Spleen (tissue), 7 donors: ENCODE measurements around the gene MIPEP.

Experiments used
- POLR2A ChIP-seq, 3 donors: fragments of 450-650 bp; IDR thresholded peaks; one replicate each; pipeline ENCODE4 v1.5.1; 2017; ENCODE audit warnings: antibody characterized with exemption in 3 of 3, mild to moderate bottlenecking in 1 of 3
- TF ChIP-seq, protein P1 (sequence below), 11 experiments: fragments of 200-600 bp in 7 of 11; fragments of 450-650 bp in 4 of 11; sonication (generic) in 4 of 11; IDR thresholded peaks in 8 of 11; conservative IDR thresholded peaks in 3 of 11; 1 replicate in 7 of 11; 2 replicates in 4 of 11; pipeline versions ENCODE4 v1.4.0 to v1.8.0; 2016 to 2021; ENCODE audit warnings: antibody characterized with exemption in 11 of 11, inconsistent platforms in 4 of 11, mild to moderate bottlenecking in 1 of 11
- donor health status: DM: no; HTN: no; CAD: no; lungs with moderate emphysema.
- donor health status: DM: no; HTN: no; CAD: no.
- donor health status: DM: no; HTN: no; CAD: no.

DNA sequence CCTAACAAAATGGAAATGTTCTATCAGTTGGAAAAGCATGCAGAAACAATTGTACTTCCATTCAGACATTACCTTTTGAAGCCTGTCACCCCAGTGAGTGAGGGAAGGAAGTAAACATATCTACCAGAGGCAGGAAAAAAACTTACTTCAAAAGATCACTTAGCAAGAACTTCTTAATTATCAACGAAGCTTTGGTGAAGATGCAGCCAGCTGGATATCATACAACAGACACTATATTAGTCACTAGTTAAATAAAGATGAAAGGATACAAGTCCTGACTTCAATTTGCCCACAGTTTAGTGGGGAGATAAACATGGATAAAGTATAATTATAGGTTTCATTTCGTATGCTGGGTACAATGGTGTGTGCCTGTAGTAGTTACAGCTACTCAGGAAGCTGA lies 170.2 kb downstream of the MIPEP start:
- TF ChIP-seq, protein P1, sequence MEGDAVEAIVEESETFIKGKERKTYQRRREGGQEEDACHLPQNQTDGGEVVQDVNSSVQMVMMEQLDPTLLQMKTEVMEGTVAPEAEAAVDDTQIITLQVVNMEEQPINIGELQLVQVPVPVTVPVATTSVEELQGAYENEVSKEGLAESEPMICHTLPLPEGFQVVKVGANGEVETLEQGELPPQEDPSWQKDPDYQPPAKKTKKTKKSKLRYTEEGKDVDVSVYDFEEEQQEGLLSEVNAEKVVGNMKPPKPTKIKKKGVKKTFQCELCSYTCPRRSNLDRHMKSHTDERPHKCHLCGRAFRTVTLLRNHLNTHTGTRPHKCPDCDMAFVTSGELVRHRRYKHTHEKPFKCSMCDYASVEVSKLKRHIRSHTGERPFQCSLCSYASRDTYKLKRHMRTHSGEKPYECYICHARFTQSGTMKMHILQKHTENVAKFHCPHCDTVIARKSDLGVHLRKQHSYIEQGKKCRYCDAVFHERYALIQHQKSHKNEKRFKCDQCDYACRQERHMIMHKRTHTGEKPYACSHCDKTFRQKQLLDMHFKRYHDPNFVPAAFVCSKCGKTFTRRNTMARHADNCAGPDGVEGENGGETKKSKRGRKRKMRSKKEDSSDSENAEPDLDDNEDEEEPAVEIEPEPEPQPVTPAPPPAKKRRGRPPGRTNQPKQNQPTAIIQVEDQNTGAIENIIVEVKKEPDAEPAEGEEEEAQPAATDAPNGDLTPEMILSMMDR (IDR thresholded peaks at IDR 0.05 in 8 of 11, conservative IDR thresholded peaks at IDR 0.05 in 3 of 11): no peak
- no peak for TF ChIP-seq POLR2A (IDR thresholded peaks at IDR 0.05)
